ENCODE data around the gene ERBB2. TPM values are rescaled to one million over a fixed set of nuclear protein-coding genes. Genes with fewer than 3 reads are reported as not detected.

Gene ERBB2
- total RNA-seq, 1 experiment from 2014 or later = 216 TPM

DNA sequence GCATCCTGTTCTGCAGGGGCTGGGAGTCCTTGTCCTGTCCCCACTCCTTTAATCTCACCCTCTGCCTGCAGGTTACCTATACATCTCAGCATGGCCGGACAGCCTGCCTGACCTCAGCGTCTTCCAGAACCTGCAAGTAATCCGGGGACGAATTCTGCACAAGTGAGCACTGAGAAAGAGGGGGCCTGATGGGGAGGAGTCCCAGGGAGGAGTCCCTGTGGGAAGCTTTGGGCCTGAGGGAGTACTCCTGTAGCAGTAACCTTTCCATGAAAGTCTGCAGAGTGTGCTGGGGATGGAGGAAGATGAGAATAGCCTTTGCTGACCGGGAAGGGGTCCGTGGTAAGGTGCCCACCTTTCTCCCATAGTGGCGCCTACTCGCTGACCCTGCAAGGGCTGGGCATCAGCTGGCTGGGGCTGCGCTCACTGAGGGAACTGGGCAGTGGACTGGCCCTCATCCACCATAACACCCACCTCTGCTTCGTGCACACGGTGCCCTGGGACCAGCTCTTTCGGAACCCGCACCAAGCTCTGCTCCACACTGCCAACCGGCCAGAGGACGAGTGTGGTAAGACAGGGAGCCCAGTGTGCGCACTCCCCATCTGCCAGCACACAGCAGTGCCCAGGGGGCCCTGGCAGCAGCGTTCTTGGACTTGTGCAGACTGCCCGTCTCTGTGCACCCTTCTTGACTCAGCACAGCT lies 15.7 kb downstream of the ERBB2 start:
- no peak overlapping the region for H2BK20ac ChIP-seq (ENCODE audit: low read depth, low read length, poor library complexity, severe bottlenecking)
- Mint-ChIP-seq H3K36me3 (ENCODE audit: insufficient read depth in 1 of 3, low read depth in 3 of 3) (peaks cover 74 to 93% (median 86%) of the 10 kb centered on the region in 3 experiments; a peak in 6 of 7 replicates), H3K27me3 (ENCODE audit: low read depth) (no peaks in the 10 kb centered on the region), H3K4me1 (no peaks in the 10 kb centered on the region), H3K9me3 (no peaks in the 10 kb centered on the region), H3K4me3 (no peak overlapping the region), H3K27ac (peak overlapping the region; percentile 53 to 79 (median 55); a peak in 4 of 7 replicates)
- no peaks in the 10 kb centered on the region for H4K20me1 ChIP-seq (ENCODE audit: control insufficient read depth, insufficient read depth, insufficient read length)
- H3T11ph ChIP-seq (ENCODE audit: low read length) = no peak overlapping the region
- H3K23me2 ChIP-seq (ENCODE audit: insufficient read length, low read depth, low read length, poor library complexity, severe bottlenecking) = no peaks in the 10 kb centered on the region
- no peak overlapping the region for H3K18ac ChIP-seq (ENCODE audit: insufficient read length, low read depth, low read length)
- H3K79me2 ChIP-seq (ENCODE audit: insufficient read depth, low read length) = no peaks in the 10 kb centered on the region
- no peak overlapping the region for H3K9ac ChIP-seq (ENCODE audit: extremely low read depth, insufficient read length, low read length)
- no peak overlapping the region for H3K56ac ChIP-seq (ENCODE audit: insufficient read length, low read depth, low read length)
- H4K5ac ChIP-seq (ENCODE audit: insufficient read length, low read depth, low read length) = no peak overlapping the region
- no peak overlapping the region for H2AK5ac ChIP-seq (ENCODE audit: insufficient read length, low read length)
- H3K14ac ChIP-seq (ENCODE audit: insufficient read depth, low read length) = no peak overlapping the region
- H2BK120ac ChIP-seq (ENCODE audit: low read depth, low read length, poor library complexity, severe bottlenecking) = no peak overlapping the region
- no peaks in the 10 kb centered on the region for H3K27me3 ChIP-seq (ENCODE audit: insufficient read depth, low read length)
- no peak overlapping the region for H2BK5ac ChIP-seq (ENCODE audit: insufficient read length, low read length)
- no peak overlapping the region for H4K8ac ChIP-seq (replicated peaks; ENCODE audit: insufficient read length, low read depth, low read length)
- H2AFZ ChIP-seq (ENCODE audit: low read length) = no peak overlapping the region
- no peaks in the 10 kb centered on the region for H3K79me1 ChIP-seq (ENCODE audit: insufficient read depth, low read depth, low read length, poor library complexity, severe bottlenecking)
- H3K27ac ChIP-seq (ENCODE audit: insufficient read length, low read depth, low read length) = no peak overlapping the region
- H2BK12ac ChIP-seq (ENCODE audit: insufficient read length, low read depth, low read length) = no peak overlapping the region
- no CpG with 5 or more reads among the region's 18 CpGs for WGBS (ENCODE audit: extremely low coverage, insufficient read length, low lambda C conversion rate)
- no peaks in the 10 kb centered on the region for H3K9me3 ChIP-seq (ENCODE audit: control insufficient read depth, low read depth, low read length)
- no peak overlapping the region for H3K23ac ChIP-seq (ENCODE audit: insufficient read length, low read depth, low read length)
- no peak overlapping the region for H2BK15ac ChIP-seq (ENCODE audit: low read depth, low read length)
- H3K4me1 ChIP-seq (ENCODE audit: insufficient read depth, low read length) = no peaks in the 10 kb centered on the region
- H3K4ac ChIP-seq (ENCODE audit: low read depth, low read length) = no peak overlapping the region
- TF ChIP-seq CTCF (conservative IDR thresholded peaks at IDR 0.05) = no peak
- no peak overlapping the region for H4K91ac ChIP-seq (ENCODE audit: insufficient read length, low read depth, low read length)
- no peak overlapping the region for H3K4me2 ChIP-seq (ENCODE audit: insufficient read depth, insufficient read length, low read length)
- peak; percentile 31 for DNase-seq
